Activated CD8-positive, alpha-beta memory T cell treated with anti-CD3 and anti-CD28 coated beads, Interleukin-2, amount 50 U/mL, for 24 hours (primary cell): ENCODE results near the gene ARHGEF12.

Experiments
- DNase-seq: peaks from one replicate; pipeline ENCODE4 v3.0.0-alpha.2; 2020; ENCODE audit errors: extremely low read depth

Gene ARHGEF12, protein sequence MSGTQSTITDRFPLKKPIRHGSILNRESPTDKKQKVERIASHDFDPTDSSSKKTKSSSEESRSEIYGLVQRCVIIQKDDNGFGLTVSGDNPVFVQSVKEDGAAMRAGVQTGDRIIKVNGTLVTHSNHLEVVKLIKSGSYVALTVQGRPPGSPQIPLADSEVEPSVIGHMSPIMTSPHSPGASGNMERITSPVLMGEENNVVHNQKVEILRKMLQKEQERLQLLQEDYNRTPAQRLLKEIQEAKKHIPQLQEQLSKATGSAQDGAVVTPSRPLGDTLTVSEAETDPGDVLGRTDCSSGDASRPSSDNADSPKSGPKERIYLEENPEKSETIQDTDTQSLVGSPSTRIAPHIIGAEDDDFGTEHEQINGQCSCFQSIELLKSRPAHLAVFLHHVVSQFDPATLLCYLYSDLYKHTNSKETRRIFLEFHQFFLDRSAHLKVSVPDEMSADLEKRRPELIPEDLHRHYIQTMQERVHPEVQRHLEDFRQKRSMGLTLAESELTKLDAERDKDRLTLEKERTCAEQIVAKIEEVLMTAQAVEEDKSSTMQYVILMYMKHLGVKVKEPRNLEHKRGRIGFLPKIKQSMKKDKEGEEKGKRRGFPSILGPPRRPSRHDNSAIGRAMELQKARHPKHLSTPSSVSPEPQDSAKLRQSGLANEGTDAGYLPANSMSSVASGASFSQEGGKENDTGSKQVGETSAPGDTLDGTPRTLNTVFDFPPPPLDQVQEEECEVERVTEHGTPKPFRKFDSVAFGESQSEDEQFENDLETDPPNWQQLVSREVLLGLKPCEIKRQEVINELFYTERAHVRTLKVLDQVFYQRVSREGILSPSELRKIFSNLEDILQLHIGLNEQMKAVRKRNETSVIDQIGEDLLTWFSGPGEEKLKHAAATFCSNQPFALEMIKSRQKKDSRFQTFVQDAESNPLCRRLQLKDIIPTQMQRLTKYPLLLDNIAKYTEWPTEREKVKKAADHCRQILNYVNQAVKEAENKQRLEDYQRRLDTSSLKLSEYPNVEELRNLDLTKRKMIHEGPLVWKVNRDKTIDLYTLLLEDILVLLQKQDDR (N-terminal part only)

DNA sequence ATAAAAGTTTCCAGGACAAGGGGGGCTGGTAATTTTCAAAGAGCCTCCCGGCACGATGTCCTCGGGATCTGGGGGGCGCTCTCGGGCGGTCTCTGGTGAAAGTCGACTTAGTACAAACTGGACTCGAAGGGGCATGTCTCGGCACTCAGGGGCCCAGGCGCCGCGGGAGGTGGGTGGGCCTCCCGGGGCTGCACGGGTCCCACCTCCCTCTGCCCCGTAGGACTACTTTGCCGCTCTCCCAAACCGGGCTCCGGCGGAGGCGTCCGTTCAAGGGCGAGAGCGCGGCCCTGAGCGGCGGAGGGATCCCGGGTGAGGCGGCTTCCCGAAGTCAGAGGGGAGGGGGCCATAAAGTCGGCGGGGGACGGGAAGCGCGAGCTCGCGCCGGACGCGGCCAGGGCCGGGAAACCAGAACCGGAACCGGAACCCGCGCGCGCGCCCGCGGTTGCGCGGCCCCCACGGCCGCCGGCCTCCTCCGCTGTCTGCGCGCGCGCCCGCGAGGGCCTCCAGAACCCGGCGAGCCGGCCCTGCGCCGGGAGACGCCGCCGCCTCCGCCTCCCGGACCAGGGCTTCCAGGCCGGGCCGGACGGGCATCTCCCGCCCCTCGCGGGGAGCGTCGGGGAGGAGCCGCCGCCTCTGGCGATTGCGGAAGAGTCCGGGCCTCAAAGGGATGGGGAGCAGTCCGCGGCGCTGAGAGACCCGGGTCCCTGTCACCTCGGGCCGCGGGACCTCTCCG is at the start of gene ARHGEF12:
Gene ARHGEF12, plus strand, starts transcription at position 506 of the 733 bp plus-strand sequence. CDS start 831 bp downstream, outside the sequence.
- peak; percentile 65 for DNase-seq

DNA sequence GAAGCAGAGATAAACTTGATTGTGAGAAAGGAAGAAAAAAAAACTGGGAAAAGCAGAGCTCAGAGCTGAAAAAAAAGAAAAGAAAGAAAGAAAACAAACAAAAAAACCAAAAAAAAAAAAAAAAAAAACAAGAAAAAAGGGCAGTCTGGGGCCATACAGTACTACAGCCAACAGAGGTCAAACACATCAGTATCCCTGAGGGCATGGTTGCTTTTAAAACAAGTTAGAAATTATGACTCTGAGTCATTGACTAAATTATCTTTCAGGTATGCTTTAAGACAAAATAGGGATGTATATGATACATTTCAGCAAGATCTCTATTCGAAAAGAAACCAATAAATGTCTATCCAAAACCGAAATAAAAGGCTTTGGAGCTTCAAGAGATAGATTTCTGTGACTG is 48.2 kb upstream of the ARHGEF12 start:
- DNase-seq, result no peak

DNA sequence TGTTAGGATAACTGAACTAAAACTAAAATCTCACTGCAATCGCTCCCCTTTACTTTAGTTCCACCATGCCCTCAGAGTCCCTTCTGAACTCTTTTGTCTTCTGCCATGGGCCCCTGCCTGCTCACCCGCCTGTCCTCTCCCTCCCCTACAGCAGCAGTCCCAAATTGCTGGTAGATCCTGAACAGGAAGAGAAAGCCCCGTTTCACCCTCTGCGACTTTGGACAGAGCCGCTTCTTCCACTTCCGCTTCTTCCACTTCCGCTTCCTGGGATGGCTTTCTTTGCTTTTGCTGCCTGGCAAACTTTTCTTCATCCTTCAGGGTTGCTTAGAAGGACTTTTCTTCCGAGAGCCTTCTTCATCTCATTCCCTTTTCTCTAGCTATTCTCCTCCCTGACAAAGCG is 46.8 kb upstream of the ARHGEF12 start:
- no peak for DNase-seq

DNA sequence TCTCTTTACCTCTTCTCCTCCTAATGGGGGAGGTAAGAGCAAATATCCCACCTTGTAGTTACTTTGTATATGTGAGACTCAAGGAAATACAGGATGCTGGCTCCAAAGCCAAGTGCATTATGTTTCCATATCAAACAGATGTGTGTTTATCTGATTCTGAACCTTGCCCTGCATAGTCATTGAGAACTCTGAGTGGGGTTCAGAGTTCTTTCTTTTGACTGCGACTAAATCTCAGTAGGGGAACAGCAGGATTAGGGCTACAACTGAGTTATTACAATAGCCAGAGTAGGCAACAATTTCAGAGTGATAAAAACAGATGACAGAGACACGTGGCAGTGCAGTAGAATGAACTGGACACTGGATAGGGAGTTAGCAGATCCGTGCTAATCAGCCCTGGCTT is 45.3 kb upstream of the ARHGEF12 start:
- no peak for DNase-seq

DNA sequence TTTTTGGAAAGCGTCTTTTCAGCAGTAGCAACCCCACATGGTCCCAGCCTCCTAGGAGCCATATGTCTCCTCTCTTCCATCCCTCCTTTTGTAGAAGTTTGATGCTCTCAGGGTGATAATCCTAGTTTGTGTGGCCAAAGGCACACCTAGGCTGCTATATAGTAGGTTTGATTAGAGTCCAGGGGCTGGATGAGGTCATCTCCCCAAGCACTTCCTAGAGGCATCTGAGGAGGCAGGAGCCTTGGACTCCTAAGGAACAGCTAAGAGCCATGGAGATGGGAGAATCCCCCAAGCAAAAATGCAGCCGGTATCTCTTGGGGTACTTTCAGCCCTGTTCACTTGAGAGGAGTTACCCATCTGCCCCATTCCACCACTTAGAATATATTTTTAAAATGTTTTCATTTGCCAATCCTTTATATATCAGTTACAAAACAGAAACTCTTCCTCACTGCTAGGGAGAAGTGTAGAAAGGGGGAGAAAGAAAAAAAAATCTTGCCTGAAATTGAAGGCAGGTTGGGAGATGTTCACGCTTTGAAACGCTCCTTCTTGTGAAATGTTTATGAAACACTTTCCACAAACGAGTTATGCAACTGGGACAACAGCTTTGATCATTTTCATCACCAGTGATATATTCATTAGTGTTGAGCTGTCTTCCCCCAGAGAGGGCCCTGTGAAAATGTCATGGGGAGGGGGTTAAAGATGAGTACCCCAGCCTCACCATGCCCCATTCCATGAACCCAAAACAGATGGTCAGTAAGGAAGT is 43.0 kb upstream of the ARHGEF12 start:
- no peak for DNase-seq

DNA sequence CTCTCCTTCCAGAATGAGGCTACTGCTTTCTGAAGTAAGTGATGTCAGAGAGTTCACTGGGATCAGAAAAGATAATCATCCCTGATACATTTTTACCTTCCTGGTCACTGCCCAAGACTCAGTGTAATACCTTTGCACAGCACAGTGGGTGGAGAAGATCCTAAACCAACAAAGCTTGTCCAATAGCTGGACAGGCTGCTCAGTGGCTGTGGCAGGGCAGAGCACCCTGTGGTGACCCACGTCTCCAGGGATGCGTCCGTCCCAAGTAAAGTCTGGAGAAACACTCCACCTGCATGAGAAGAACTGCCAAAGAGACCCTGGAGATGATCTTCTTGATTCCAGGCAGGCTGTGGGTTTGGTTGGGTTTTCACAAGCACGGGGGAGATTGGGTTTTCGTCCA is 42.1 kb upstream of the ARHGEF12 start:
- DNase-seq, result no peak

DNA sequence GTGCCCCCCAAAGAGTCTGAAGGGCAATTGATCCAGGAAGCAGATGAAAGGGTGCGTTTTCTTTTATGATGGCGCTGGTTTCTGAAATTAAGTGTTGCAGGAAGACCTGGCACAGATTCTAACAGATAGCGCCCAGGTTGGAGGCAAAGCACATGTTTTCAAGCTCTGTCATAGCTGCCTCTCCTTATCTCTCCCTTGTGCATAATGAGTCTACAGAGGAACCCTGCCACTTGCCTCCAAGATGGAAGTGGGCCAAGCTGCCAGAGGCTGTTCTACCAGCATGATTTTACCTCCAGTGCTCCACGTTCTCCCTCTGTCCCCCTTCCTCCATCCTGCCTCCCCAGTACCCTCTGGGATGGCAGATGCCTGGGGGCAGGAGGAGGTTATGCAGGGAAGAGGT is 41.1 kb upstream of the ARHGEF12 start:
- no peak for DNase-seq

DNA sequence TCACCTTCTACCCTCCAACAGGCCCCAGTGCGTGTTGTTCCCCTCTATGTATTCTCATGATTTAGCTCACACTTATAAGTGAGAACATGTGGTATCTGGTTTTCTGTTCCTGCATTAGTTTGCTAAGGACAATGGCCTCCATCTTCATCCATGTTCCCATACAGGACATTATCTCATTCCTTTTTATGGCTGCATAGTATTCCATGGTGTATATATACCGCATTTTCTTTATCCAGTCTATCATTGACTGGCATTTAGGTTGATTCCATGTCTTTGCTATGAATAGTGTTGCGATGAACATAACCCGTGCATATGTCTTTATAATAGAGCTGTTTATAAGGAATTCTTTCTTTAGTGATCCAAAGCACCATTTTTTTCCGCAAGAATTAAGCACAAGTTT is 39.7 kb upstream of the ARHGEF12 start:
- DNase-seq, result no peak

DNA sequence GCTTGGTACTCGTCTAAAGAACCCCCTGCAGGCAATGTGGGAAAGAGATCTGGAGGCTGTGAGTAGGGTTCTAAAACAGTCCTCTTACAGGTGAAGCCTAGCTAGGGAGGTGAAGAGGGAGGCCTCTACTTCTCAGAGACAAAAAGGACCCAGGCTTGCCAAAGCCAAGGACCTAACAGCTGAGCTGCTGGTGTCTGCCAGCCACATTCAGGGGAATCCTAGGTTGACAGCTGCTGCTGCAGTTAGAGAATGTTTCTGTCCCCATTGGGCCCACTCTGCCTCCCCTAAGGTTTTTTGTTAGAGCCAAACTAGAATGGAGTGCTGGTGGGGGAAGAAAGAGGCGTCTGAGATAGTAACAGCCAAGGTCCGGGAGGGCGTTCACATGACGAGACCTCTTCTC is 37.8 kb upstream of the ARHGEF12 start:
- DNase-seq, result no peak

DNA sequence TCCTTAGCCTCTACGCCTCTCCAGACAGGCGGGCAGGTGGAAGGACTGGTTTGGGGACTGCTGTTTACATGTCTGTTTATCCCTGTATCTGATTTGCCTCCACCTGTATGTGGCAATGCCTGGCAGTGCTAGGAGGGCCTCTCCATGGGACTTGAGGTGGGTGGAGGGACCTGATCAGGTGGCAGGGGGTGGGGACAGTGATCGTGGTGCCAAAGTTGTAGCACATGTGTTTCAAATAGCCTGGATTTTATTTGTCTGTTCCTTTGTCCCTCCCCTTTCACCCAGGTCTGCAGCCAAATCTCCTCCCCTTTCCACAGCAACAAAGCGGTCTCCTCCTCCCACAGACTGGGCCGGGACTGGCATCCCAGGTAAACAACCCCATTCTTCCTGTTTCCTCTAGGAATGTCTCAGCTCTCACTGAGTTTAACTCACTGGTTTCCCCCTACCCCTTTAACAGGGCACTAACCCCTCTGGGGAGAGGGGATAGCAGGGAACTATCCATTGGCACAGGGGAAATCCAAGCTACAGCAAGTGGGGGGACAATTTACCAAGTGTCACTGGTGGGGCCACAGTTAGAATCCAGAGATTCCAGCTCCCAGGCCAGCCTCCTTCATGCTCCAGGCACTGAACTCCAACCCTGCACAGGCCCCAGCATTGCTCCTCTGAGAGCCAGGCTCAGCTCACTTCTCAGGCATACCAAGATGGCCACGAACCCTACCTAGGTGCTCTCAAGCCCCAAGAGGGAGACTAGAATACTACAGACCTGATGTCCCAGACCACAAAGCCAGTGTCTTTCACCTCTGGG is 34.0 kb upstream of the ARHGEF12 start:
- DNase-seq, result no peak

DNA sequence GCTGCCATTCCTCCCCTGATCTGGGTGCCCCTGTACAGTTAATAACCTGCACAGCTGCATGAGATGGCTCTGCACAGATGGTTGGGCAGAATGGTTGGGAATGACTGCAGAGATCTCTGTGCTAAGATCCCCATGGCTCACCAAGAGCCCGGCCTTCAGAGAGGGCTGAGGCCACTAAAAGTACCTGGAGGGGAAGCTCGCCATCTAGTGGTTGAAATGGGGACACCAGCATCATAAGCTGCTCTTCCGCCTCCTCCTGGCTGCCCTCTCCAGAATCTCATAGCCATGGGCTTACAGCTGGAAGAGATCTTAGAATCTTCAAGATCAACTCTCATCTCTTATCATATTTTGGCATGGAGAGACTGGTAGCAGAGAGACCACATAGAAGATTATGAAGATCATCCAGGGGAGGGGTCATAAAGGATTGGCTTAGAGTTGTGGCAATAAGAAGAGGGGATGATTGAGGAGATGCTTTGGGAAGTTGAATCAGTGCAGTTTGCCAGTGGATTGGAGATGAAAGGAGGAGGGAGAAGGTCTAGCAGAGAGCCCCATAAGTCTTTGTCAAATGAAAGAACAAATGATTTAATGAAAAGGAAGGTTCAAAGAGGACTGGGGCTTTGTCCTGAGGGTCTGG is 33.1 kb upstream of the ARHGEF12 start:
- DNase-seq, result peak; percentile 2

DNA sequence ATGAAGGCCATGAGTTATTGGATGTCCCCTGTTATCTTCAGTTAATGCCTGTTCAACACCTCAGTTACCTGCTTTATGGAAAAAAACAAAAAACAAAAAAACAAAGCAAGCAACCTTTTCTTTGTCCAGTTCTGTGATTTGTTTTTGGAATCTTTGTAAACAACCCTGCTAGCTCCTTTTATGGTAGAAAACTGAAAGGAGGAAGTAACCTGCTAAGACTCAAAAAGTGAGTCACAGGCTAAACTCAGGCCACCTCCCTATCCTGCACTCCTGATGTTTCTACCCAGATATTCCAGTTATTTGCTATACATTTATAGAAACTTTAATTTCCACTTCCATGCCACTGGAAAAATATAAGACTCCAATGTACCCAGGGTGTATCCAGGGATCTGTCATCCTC is 31.7 kb upstream of the ARHGEF12 start:
- DNase-seq, result no peak

DNA sequence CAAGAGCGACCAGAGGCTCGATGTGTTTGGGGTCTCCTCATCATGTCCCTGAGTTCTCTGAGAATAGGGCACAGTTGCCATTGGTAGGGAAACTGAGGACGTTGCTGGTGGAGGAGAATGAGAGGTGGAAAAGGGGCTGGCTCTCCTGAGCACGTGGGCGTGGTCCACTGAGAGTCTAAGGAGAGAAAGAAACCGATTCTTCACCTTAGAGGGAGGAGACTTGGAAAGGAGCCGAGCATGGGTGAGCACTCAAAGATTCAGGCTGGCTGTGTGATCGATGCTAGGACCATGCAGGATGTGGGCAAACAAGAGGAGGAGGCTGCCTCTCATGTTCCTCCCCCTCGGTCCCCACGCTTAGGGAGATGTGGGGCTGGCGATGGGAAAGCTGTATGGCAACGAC is 30.9 kb upstream of the ARHGEF12 start:
- no peak for DNase-seq

DNA sequence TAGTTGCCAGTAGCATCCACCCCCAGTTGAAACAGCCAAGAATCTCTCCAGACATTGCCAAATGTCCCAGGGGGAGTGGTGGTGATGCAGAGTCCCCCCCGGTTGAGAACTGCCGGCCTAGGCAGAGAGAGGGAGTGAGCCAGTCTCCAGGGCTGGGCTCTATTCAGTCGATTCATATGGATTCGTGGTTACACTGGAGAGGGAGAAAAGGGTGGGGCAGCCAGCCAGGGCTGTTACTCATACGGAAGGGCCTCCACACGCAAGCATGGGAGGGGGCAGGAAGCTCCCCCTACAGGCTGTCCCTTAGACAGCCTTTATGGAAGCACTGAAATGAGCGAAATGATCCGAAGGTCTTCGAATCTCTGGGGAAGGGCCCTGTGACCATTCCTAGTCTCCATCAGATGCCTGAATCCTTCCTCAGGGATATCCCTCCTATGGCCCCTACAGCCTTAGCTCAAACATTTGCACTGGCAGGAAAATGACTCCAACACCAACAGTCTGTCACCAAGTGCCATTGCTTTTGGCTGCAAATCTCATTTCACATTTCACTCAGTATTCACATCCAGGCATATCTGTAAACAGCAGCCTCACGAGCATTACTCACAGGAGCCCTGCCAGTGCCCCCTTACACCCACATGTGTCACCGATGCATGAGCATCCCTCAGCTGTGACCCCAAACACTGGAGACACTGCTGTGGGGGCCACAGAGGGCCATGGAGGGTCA is 29.5 kb upstream of the ARHGEF12 start:
- no peak for DNase-seq

DNA sequence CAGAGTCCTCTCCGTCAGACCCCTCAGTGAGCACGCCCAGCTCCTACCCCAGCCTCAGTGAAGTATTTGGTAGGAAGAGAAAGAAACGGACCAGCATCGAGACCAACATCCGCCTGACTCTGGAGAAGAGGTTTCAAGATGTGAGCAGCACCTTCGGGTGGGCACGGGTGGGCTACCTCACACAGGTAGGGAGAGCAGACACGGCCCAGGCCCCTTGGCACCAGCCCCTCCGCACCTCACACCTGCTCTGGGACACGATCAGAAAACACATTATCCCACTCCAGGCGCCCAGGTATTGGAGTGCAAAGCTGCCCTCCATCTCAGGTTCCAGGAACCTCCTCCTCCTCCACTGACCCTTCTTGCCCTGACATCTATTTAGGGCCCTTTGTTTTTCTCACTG is 28.7 kb upstream of the ARHGEF12 start:
- no peak for DNase-seq

DNA sequence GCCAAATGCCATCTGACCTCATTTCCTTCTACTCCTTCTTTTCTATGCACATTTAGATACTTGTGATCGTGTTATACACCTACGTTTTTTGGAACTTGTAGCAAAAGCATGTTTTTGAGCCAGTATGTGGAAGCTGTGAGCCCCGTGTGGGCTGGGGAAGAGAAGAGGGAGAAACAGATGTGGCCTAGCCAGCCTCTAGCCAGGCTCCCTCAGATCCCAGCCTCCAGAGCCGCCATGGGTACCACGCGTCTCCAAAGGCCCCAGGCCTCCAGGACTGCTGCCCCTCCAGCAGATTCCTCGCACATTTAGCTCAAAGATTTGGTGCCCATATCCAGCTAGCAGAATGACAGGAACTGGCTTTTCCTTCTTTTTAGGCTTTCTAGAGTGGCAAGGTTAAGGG is 28.1 kb upstream of the ARHGEF12 start:
- no peak for DNase-seq

DNA sequence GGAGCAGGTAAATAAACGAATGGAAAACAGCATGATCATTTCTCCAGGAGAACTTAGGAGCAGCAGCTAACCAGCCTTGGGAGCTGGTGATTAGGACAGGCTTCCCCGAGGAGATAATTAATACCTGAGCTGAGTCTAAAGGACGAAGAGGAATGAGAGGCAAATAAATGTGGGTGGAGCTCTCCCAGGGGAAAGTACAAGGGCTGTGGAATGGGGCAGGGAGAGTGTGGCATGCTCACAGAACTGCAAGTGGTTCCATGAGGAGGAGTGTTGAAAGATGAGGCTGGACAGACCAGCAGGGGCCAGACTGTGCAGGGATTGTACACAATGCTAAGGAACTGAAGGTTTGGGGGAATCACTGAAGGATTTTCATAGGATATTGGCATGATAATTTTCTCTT is 25.3 kb upstream of the ARHGEF12 start:
- DNase-seq, result no peak

DNA sequence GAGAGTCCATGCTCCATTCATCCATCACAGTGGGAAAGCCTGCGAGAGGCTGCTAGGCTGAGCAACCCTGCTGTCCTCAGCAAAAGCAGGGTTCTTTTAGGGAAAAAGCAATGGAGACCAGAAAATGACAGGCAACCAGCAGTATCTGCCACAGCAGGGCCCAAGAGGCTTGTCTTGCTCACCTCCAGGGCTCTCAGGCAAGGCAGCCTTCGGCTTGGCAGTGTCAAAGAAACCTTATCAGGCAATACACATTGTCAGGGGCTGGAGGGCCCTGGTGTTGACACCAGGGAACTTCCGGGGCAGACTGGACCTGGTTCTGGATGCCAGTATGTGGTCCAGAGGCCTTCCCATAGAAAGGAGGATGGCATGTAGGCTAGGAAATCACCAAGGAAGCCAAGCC is 21.4 kb upstream of the ARHGEF12 start:
- DNase-seq, result no peak
